WTC11 (cell line): ENCODE results near the gene RRAD. TPM values are rescaled to one million over a fixed set of nuclear protein-coding genes. Genes with fewer than 3 reads are reported as not detected.

Source experiments
- ATAC-seq: fragments of 200-7000 bp; cut with Tn5 transposase; 2 replicates; pipeline ENCODE4 v1.10.0; 2021; ENCODE audit warnings: mild to moderate bottlenecking, moderate library complexity
- CTCF ChIA-PET: fragments of 300-600 bp; sonication (Branson Sonifier 250); formaldehyde crosslinking; loops from one replicate; lab custom pipeline; 2021; ENCODE audit warnings: antibody characterized with exemption; lab: Charles Lee
- POLR2A ChIA-PET: fragments of 350-600 bp; sonication (Branson Sonifier 250); formaldehyde crosslinking; loops from one replicate; lab custom pipeline; 2021; ENCODE audit warnings: antibody characterized with exemption; lab: Charles Lee
- DNase-seq: peaks from one replicate; pipeline ENCODE4 v3.0.0; 2021; ENCODE audit warnings: low spot score
- H3K27ac Mint-ChIP-seq: 2 replicates; pipeline ENCODE4 v1.8.0; 2021; ENCODE audit warnings: mixed read lengths
- H3K27me3 Mint-ChIP-seq: 2 replicates; pipeline ENCODE4 v1.8.0; 2021; ENCODE audit warnings: low read depth, mild to moderate bottlenecking, moderate library complexity, mixed read lengths
- H3K36me3 Mint-ChIP-seq: 2 replicates; pipeline ENCODE4 v1.8.0; 2021; ENCODE audit warnings: mixed read lengths
- H3K4me1 Mint-ChIP-seq: 2 replicates; pipeline ENCODE4 v1.8.0; 2022; ENCODE audit warnings: mixed read lengths
- H3K4me3 Mint-ChIP-seq: 2 replicates; pipeline ENCODE4 v1.8.0; 2021; ENCODE audit warnings: mild to moderate bottlenecking, moderate library complexity, mixed read lengths
- H3K9me3 Mint-ChIP-seq: 2 replicates; pipeline ENCODE4 v1.8.0; 2021; ENCODE audit warnings: mixed read lengths
- ATF1 ChIP-seq: sonication (generic); formaldehyde crosslinking; IDR thresholded peaks from 2 replicates; pipeline ENCODE4 v1.8.1; 2023; ENCODE audit warnings: mild to moderate bottlenecking, moderate library complexity, missing genetic modification reagents
- ATF6 ChIP-seq: sonication (generic); formaldehyde crosslinking; IDR thresholded peaks from 2 replicates; pipeline ENCODE4 v1.8.1; 2023; ENCODE audit warnings: mild to moderate bottlenecking, missing genetic modification reagents
- CREB1 ChIP-seq: sonication (generic); formaldehyde crosslinking; IDR thresholded peaks from 2 replicates; pipeline ENCODE4 v1.8.0; 2023; ENCODE audit warnings: mild to moderate bottlenecking, missing genetic modification reagents
- CTCF ChIP-seq: fragments of 200-600 bp; IDR thresholded peaks from 2 replicates; pipeline ENCODE4 v1.8.0; 2022; ENCODE audit warnings: antibody characterized with exemption
- E2F5 ChIP-seq: sonication (generic); formaldehyde crosslinking; IDR thresholded peaks from 2 replicates; pipeline ENCODE4 v1.8.1; 2022; ENCODE audit warnings: mild to moderate bottlenecking, moderate library complexity, missing genetic modification reagents
- JUN ChIP-seq: sonication (generic); formaldehyde crosslinking; IDR thresholded peaks from 2 replicates; pipeline ENCODE4 v1.8.0; 2023; ENCODE audit warnings: mild to moderate bottlenecking, missing genetic modification reagents
- NFE2L1 ChIP-seq: sonication (generic); formaldehyde crosslinking; IDR thresholded peaks from 2 replicates; pipeline ENCODE4 v1.8.1; 2023; ENCODE audit warnings: missing genetic modification reagents
- PRRX2 ChIP-seq: fragments of 250-450 bp; sonication (Bioruptor Pico); IDR thresholded peaks from 2 replicates; pipeline ENCODE4 v1.8.0; 2021; ENCODE audit warnings: mild to moderate bottlenecking
- RELA ChIP-seq: sonication (generic); formaldehyde crosslinking; IDR thresholded peaks from 2 replicates; pipeline ENCODE4 v1.8.1; 2022; ENCODE audit warnings: missing genetic modification reagents, mild to moderate bottlenecking, borderline replicate concordance
- STAT6 ChIP-seq: sonication (generic); formaldehyde crosslinking; conservative IDR thresholded peaks from 2 replicates; pipeline ENCODE4 v1.8.1; 2023; ENCODE audit warnings: mild to moderate bottlenecking, low read depth, missing genetic modification reagents, moderate library complexity
- TP53 ChIP-seq: sonication (generic); formaldehyde crosslinking; IDR thresholded peaks from 2 replicates; pipeline ENCODE4 v1.8.1; 2023; ENCODE audit warnings: mild to moderate bottlenecking, missing genetic modification reagents
- USF1 ChIP-seq: sonication (generic); formaldehyde crosslinking; IDR thresholded peaks from 2 replicates; pipeline ENCODE4 v1.8.0; 2022; ENCODE audit warnings: mild to moderate bottlenecking, missing genetic modification reagents
- USF2 ChIP-seq: sonication (generic); formaldehyde crosslinking; IDR thresholded peaks from 2 replicates; pipeline ENCODE4 v1.8.1; 2023; ENCODE audit warnings: mild to moderate bottlenecking, missing genetic modification reagents, moderate library complexity
- ZNF138 ChIP-seq: sonication (generic); formaldehyde crosslinking; conservative IDR thresholded peaks from 2 replicates; pipeline ENCODE4 v1.8.1; 2022; ENCODE audit warnings: mild to moderate bottlenecking, moderate library complexity, missing genetic modification reagents
- ZNF425 ChIP-seq: fragments of 250-450 bp; sonication (Bioruptor Pico); conservative IDR thresholded peaks from 2 replicates; pipeline ENCODE4 v1.9.0; 2021; ENCODE audit warnings: mild to moderate bottlenecking
- ZNF512 ChIP-seq: sonication (generic); formaldehyde crosslinking; IDR thresholded peaks from 2 replicates; pipeline ENCODE4 v1.8.1; 2022; ENCODE audit warnings: missing genetic modification reagents, borderline replicate concordance
- ZNF532 ChIP-seq: fragments of 250-450 bp; sonication (Bioruptor Pico); IDR thresholded peaks from 2 replicates; pipeline ENCODE4 v1.9.0; 2021; ENCODE audit warnings: mild to moderate bottlenecking, borderline replicate concordance
- total RNA-seq: library from RNA; stranded (reverse); gene quantifications from 3 replicates; pipeline ENCODE4 v1.2.3, GENCODE V29; 2021

Gene RRAD
- total RNA-seq, 1 experiment from 2014 or later = 0.52 TPM

GRCh38 chr16:66872943-66873684 lies 52.2 kb downstream of the RRAD start (continued):
- TF ChIP-seq ZNF425 (no peak), ZNF138 (CRISPR knock-in tag) (no peak), JUN (CRISPR knock-in tag) (no peak), STAT6 (CRISPR knock-in tag) (no peak), ATF1 (no peak), RELA (CRISPR knock-in tag) (no peak), E2F5 (CRISPR knock-in tag) (peak; percentile 62; the same call in 1 of the 2 replicates), USF2 (no peak), ZNF532 (CRISPR knock-in tag) (no peak)

GRCh38 chr16:66872559-66872942 lies 52.8 kb downstream of the RRAD start:
- Mint-ChIP-seq H3K36me3 (no peaks in the 10 kb centered on the region), H3K4me3 (peak overlapping the region; percentile 73), H3K9me3 (no peaks in the 10 kb centered on the region), H3K27me3 (peaks cover 10% of the 10 kb centered on the region), H3K27ac (peak overlapping the region; percentile 55), H3K4me1 (peaks cover 18% of the 10 kb centered on the region)
- ATAC-seq (no peak), DNase-seq (no peak)
- CTCF ChIA-PET = interaction anchor here (0.5 to 3.7 kb wide), 40 partner anchors 9 to 466 kb away, joined by 3 to 74 read pairs (median 4); partner anchors contain the start of genes CA7, DYNC1LI2, NAE1 and PDP2
- POLR2A ChIA-PET = interaction anchor here (1.1 to 1.5 kb wide), 3 partner anchors 9 to 41 kb away, joined by 3 to 5 read pairs (median 4); partner anchors contain the start of gene NAE1
- TF ChIP-seq PRRX2 (CRISPR knock-in tag) = no peak
- TF ChIP-seq USF1 (CRISPR knock-in tag) = no peak
- no peak for TF ChIP-seq ZNF512 (CRISPR knock-in tag)
- TF ChIP-seq CTCF = no peak
- TF ChIP-seq TP53 (CRISPR knock-in tag) = no peak
- no peak for TF ChIP-seq CREB1 (CRISPR knock-in tag)
- TF ChIP-seq NFE2L1 (CRISPR knock-in tag) = no peak
- no peak for TF ChIP-seq ATF6
